GM23338 (cell line): ENCODE measurements around the gene SHISAL2B. TPM values are rescaled to one million over a fixed set of nuclear protein-coding genes. Genes with fewer than 3 reads are reported as not detected.

Experiments used
- ATAC-seq: fragments of 200-7000 bp; cut with Tn5 transposase; 3 replicates; pipeline ENCODE4 v1.9.1; 2020
- DNase-seq: peaks from one replicate; pipeline ENCODE4 v3.0.0-alpha.2; 2015; ENCODE audit warnings: low spot score
- H2AFZ ChIP-seq: fragments of 200-600 bp; sonication (generic); 2 replicates; pipeline ENCODE4 v1.8.0; 2016; ENCODE audit warnings: antibody characterized with exemption, mild to moderate bottlenecking, moderate library complexity
- H3F3A ChIP-seq: fragments of 200-600 bp; sonication (generic); replicated peaks from 2 replicates; pipeline ENCODE4 v1.8.0; 2017; ENCODE audit warnings: antibody characterized with exemption, mixed run types, low read depth
- H3K27ac ChIP-seq: fragments of 200-600 bp; sonication (generic); 2 replicates; pipeline ENCODE4 v1.6.1; 2016; ENCODE audit warnings: low read depth
- H3K27me3 ChIP-seq: fragments of 200-600 bp; sonication (generic); 2 replicates; pipeline ENCODE4 v1.8.0; 2016; ENCODE audit warnings: mild to moderate bottlenecking, mixed run types, moderate library complexity; ENCODE audit not compliant: insufficient read depth
- H3K36me3 ChIP-seq: fragments of 200-600 bp; sonication (generic); 2 replicates; pipeline ENCODE4 v1.8.0; 2016; ENCODE audit warnings: mild to moderate bottlenecking; ENCODE audit not compliant: insufficient read depth
- H3K4me1 ChIP-seq: fragments of 200-600 bp; sonication (generic); 2 replicates; pipeline ENCODE4 v1.8.0; 2016; ENCODE audit warnings: mild to moderate bottlenecking, moderate library complexity; ENCODE audit not compliant: insufficient read depth
- H3K4me2 ChIP-seq: fragments of 200-600 bp; sonication (generic); 2 replicates; pipeline ENCODE4 v1.7.1; 2017; ENCODE audit warnings: mixed run types
- H3K4me3 ChIP-seq: fragments of 200-600 bp; sonication (generic); 2 replicates; pipeline ENCODE4 v1.6.1; 2016; ENCODE audit warnings: mixed run types
- H3K79me2 ChIP-seq: fragments of 200-600 bp; sonication (generic); replicated peaks from 2 replicates; pipeline ENCODE4 v1.8.0; 2017; ENCODE audit warnings: mild to moderate bottlenecking; ENCODE audit not compliant: insufficient read depth
- H3K9me2 ChIP-seq: fragments of 200-600 bp; sonication (generic); 2 replicates; pipeline ENCODE4 v1.8.0; 2017; ENCODE audit not compliant: insufficient read depth
- H4K20me1 ChIP-seq: fragments of 200-600 bp; sonication (generic); replicated peaks from 2 replicates; pipeline ENCODE4 v1.8.0; 2017; ENCODE audit warnings: mild to moderate bottlenecking; ENCODE audit not compliant: insufficient read depth
- H3K27ac Mint-ChIP-seq: 2 replicates; pipeline ENCODE4 v1.8.0; 2020; ENCODE audit warnings: inconsistent platforms, mild to moderate bottlenecking, moderate library complexity, mixed read lengths
- H3K27me3 Mint-ChIP-seq: 3 replicates; pipeline ENCODE4 v1.8.0; 2022; ENCODE audit warnings: low read depth, mild to moderate bottlenecking, moderate library complexity, mixed read lengths, inconsistent platforms; ENCODE audit not compliant: insufficient read depth, poor library complexity
- H3K36me3 Mint-ChIP-seq: 3 replicates; pipeline ENCODE4 v1.8.0; 2021; ENCODE audit warnings: low read depth, mild to moderate bottlenecking, inconsistent platforms, moderate library complexity, mixed read lengths
- H3K4me1 Mint-ChIP-seq: 3 replicates; pipeline ENCODE4 v1.8.0; 2020; ENCODE audit warnings: mild to moderate bottlenecking, inconsistent platforms, mixed read lengths
- H3K4me3 Mint-ChIP-seq: 3 replicates; pipeline ENCODE4 v1.8.0; 2021; ENCODE audit warnings: moderate library complexity, mild to moderate bottlenecking, inconsistent platforms, mixed read lengths
- H3K9me3 Mint-ChIP-seq: 3 replicates; pipeline ENCODE4 v1.8.0; 2020; ENCODE audit warnings: moderate library complexity, mild to moderate bottlenecking, inconsistent platforms, mixed read lengths
- CREB1 ChIP-seq: fragments of 250-450 bp; sonication (Bioruptor Pico); IDR thresholded peaks from 2 replicates; pipeline ENCODE4 v1.5.0; 2020; ENCODE audit warnings: low read depth, mild to moderate bottlenecking, moderate library complexity
- CTCF ChIP-seq, 2 experiments: fragments of 200-600 bp in 1 of 2; sonication (generic) in 1 of 2; conservative IDR thresholded peaks; 2 replicates each; pipeline versions ENCODE4 v1.5.1 to v1.6.1; 2016 to 2017; ENCODE audit warnings: antibody characterized with exemption in 2 of 2, low read depth in 2 of 2, mild to moderate bottlenecking in 2 of 2, moderate library complexity in 1 of 2
- ETS1 ChIP-seq: IDR thresholded peaks from 2 replicates; pipeline ENCODE4 v1.6.1; 2016; ENCODE audit warnings: antibody characterized with exemption
- EZH2 ChIP-seq: fragments of 200-600 bp; sonication (generic); IDR thresholded peaks from one replicate; pipeline ENCODE4 v1.8.0; 2017; ENCODE audit warnings: antibody characterized with exemption, mild to moderate bottlenecking, low read depth; ENCODE audit not compliant: unreplicated experiment
- EZH2phosphoT487 ChIP-seq: fragments of 200-600 bp; sonication (generic); IDR thresholded peaks from one replicate; pipeline ENCODE4 v1.8.1; 2018; ENCODE audit warnings: antibody characterized with exemption; ENCODE audit not compliant: unreplicated experiment
- JUNB ChIP-seq: IDR thresholded peaks from one replicate; pipeline ENCODE4 v1.6.1; 2016; ENCODE audit warnings: antibody characterized with exemption; ENCODE audit not compliant: unreplicated experiment
- NANOG ChIP-seq: IDR thresholded peaks from 2 replicates; pipeline ENCODE4 v1.6.1; 2016; ENCODE audit warnings: antibody characterized with exemption, borderline replicate concordance
- POLR2AphosphoS5 ChIP-seq: IDR thresholded peaks from 2 replicates; pipeline ENCODE4 v1.6.1; 2016; ENCODE audit warnings: antibody characterized with exemption, low read depth
- REST ChIP-seq: IDR thresholded peaks from one replicate; pipeline ENCODE4 v1.6.1; 2018; ENCODE audit warnings: antibody characterized with exemption; ENCODE audit not compliant: unreplicated experiment
- STAT1 ChIP-seq: IDR thresholded peaks from one replicate; pipeline ENCODE4 v1.6.1; 2016; ENCODE audit warnings: antibody characterized with exemption; ENCODE audit not compliant: unreplicated experiment
- ZNF114 ChIP-seq: fragments of 250-450 bp; sonication (Bioruptor Pico); IDR thresholded peaks from 2 replicates; pipeline ENCODE4 v1.5.0; 2020; ENCODE audit warnings: mild to moderate bottlenecking, moderate library complexity
- ZNF331 ChIP-seq: fragments of 250-450 bp; sonication (Bioruptor Pico); IDR thresholded peaks from 2 replicates; pipeline ENCODE4 v1.5.0; 2020; ENCODE audit warnings: low read depth, mild to moderate bottlenecking, moderate library complexity
- polyA plus RNA-seq: library from polyadenylated mRNA; unstranded; fragments of >200 nt; fragmentation: Nextera tagmentation; extraction: Ambion mirVana; gene quantifications from 2 replicates; pipeline ENCODE4 v1.2.1, GENCODE V29; 2016
- total RNA-seq: library from RNA; depleted of rRNA; stranded (reverse); fragments of >200 nt; shearing (Covaris generic); gene quantifications from 2 replicates; pipeline ENCODE4 v1.2.3, GENCODE V29; 2014

SHISAL2B gene
- total and polyA plus RNA-seq, 2 experiments from 2014 or later = 12.3 to 21.1 TPM

- Histone ChIP-seq H3K4me1 (peaks cover 4% of the 10 kb centered on the region; the same call in 1 of the 2 replicates), H3K4me2 (no peak overlapping the region), H3F3A (no peaks in the 10 kb centered on the region), H3K4me3 (no peak overlapping the region), H3K79me2 (peaks cover 5% of the 10 kb centered on the region; the same call in 1 of the 2 replicates), H3K36me3 (peaks cover 9% of the 10 kb centered on the region; the same call in 1 of the 2 replicates), H3K27ac (no peak overlapping the region), H3K9me2 (no peaks in the 10 kb centered on the region), H3K27me3 (no peaks in the 10 kb centered on the region), H4K20me1 (no peaks in the 10 kb centered on the region), H2AFZ (no peak overlapping the region)
- TF ChIP-seq EZH2 (no peak), STAT1 (no peak), POLR2AphosphoS5 (no peak), EZH2phosphoT487 (no peak), REST (no peak), ZNF114 (CRISPR knock-in tag) (no peak), CREB1 (CRISPR knock-in tag) (no peak)
- no peak for ATAC-seq
- Mint-ChIP-seq H3K9me3 (no peaks in the 10 kb centered on the region; the same call in 2 of the 3 replicates), H3K4me1 (peaks cover 15% of the 10 kb centered on the region; the same call in 2 of the 3 replicates), H3K27me3 (no peaks in the 10 kb centered on the region), H3K36me3 (peaks cover 16% of the 10 kb centered on the region; the same call in 2 of the 3 replicates), H3K27ac (no peak overlapping the region), H3K4me3 (no peak overlapping the region)
- DNase-seq = no peak
These were observed 52.1 kb downstream of the SHISAL2B start for GRCh38 chr5:64742411-64742810.

GRCh38 chr5:64742821-64743220 is 52.5 kb downstream of the SHISAL2B start:
- Histone ChIP-seq H3K27me3 (no peaks in the 10 kb centered on the region), H3K4me3 (no peak overlapping the region), H2AFZ (no peak overlapping the region), H4K20me1 (no peaks in the 10 kb centered on the region), H3K9me2 (no peaks in the 10 kb centered on the region), H3K4me2 (no peak overlapping the region), H3K27ac (no peak overlapping the region), H3K36me3 (peaks cover 9% of the 10 kb centered on the region; the same call in 1 of the 2 replicates), H3F3A (no peaks in the 10 kb centered on the region), H3K79me2 (peaks cover under 1% of the 10 kb centered on the region; the same call in 1 of the 2 replicates), H3K4me1 (peaks cover 4% of the 10 kb centered on the region; the same call in 1 of the 2 replicates)
- no peak overlapping the region for H3K4me3 Mint-ChIP-seq
- H3K4me1 Mint-ChIP-seq = peaks cover 15% of the 10 kb centered on the region; the same call in 2 of the 3 replicates
- H3K36me3 Mint-ChIP-seq = peaks cover 19% of the 10 kb centered on the region; the same call in 2 of the 3 replicates
- ATAC-seq (no peak), DNase-seq (no peak)
- H3K9me3 Mint-ChIP-seq = no peaks in the 10 kb centered on the region; the same call in 1 of the 3 replicates
- no peak overlapping the region for H3K27ac Mint-ChIP-seq
- H3K27me3 Mint-ChIP-seq = no peaks in the 10 kb centered on the region
- TF ChIP-seq POLR2AphosphoS5 (no peak), ZNF114 (CRISPR knock-in tag) (no peak), EZH2phosphoT487 (no peak), NANOG (no peak), ETS1 (no peak), JUNB (no peak), ZNF331 (no peak), CTCF (conservative IDR thresholded peaks at IDR 0.05; ENCODE audit: low read depth in 2 of 2) (no peak)
